Spleen (tissue), 11 donors: ENCODE data around the gene COL8A2. TPM values are rescaled to one million over a fixed set of nuclear protein-coding genes. Genes with fewer than 3 reads are reported as not detected.

Source experiments
- DNase-seq: peaks from one replicate; pipeline ENCODE4 v3.0.0-alpha.2; 2020
- H3K27ac ChIP-seq, 8 donors: fragments of 200-600 bp; sonication (generic) in 7 of 8; 1 replicate in 4 of 8; 2 replicates in 4 of 8; pipeline versions ENCODE4 v1.5.0 to v1.8.0; 2016 to 2021; ENCODE audit warnings: inconsistent platforms in 4 of 8, mild to moderate bottlenecking in 4 of 8, moderate library complexity in 1 of 8
- H3K27me3 ChIP-seq, 7 donors: fragments of 200-600 bp; sonication (generic) in 6 of 7; replicated peaks in 1 of 7; 1 replicate in 4 of 7; 2 replicates in 3 of 7; pipeline versions ENCODE4 v1.5.0 to v1.8.0; 2016 to 2021; ENCODE audit warnings: inconsistent platforms in 3 of 7, mild to moderate bottlenecking in 1 of 7
- H3K36me3 ChIP-seq, 6 donors: fragments of 200-600 bp; sonication (generic) in 5 of 6; 1 replicate in 4 of 6; 2 replicates in 2 of 6; pipeline versions ENCODE4 v1.5.0 to v1.8.0; 2016 to 2021; ENCODE audit warnings: inconsistent platforms in 2 of 6
- H3K4me1 ChIP-seq, 6 donors: fragments of 200-600 bp; sonication (generic) in 5 of 6; 1 replicate in 3 of 6; 2 replicates in 3 of 6; pipeline versions ENCODE4 v1.5.0 to v1.8.0; 2016 to 2021; ENCODE audit warnings: inconsistent platforms in 3 of 6
- H3K4me3 ChIP-seq, 8 donors: fragments of 200-600 bp; sonication (generic) in 7 of 8; 1 replicate in 4 of 8; 2 replicates in 4 of 8; pipeline versions ENCODE4 v1.5.0 to v1.8.0; 2016 to 2021; ENCODE audit warnings: inconsistent platforms in 4 of 8, mild to moderate bottlenecking in 4 of 8, moderate library complexity in 2 of 8
- H3K9me3 ChIP-seq, 8 donors: fragments of 200-600 bp; sonication (generic) in 7 of 8; 1 replicate in 4 of 8; 2 replicates in 4 of 8; pipeline versions ENCODE4 v1.5.0 to v1.8.0; 2016 to 2021; ENCODE audit warnings: inconsistent platforms in 4 of 8
- CTCF ChIP-seq, 11 experiments: fragments of 200-600 bp in 7 of 11; fragments of 450-650 bp in 4 of 11; sonication (generic) in 4 of 11; IDR thresholded peaks in 8 of 11; conservative IDR thresholded peaks in 3 of 11; 1 replicate in 7 of 11; 2 replicates in 4 of 11; pipeline versions ENCODE4 v1.4.0 to v1.8.0; 2016 to 2021; ENCODE audit warnings: antibody characterized with exemption in 11 of 11, inconsistent platforms in 4 of 11, mild to moderate bottlenecking in 1 of 11
- POLR2A ChIP-seq, 3 donors: fragments of 450-650 bp; IDR thresholded peaks; one replicate each; pipeline ENCODE4 v1.5.1; 2017; ENCODE audit warnings: antibody characterized with exemption in 3 of 3, mild to moderate bottlenecking in 1 of 3
- POLR2AphosphoS5 ChIP-seq, 3 donors: sonication (generic); formaldehyde crosslinking; IDR thresholded peaks; one replicate each; pipeline ENCODE4 v1.5.1; 2017; ENCODE audit warnings: antibody characterized with exemption in 3 of 3
- WGBS, 5 donors: extraction: QIAGEN DNeasy Blood & Tissue Kit in 3 of 5; methylation state at CpG; one replicate each; pipeline versions ENCODE4 v1.1.5 to v1.1.7; 2013 to 2018; 5-methylcytosine and 5-hydroxymethylcytosine counted together
- intact Hi-C: fragments of 100-400 bp; cut with DNase I; formaldehyde crosslinking; loops from one replicate; pipeline ENCODE4 v1.15.0; 2023; ENCODE audit warnings: low total_unique reads
- polyA plus RNA-seq, 3 donors: library from polyadenylated mRNA; stranded (reverse); fragments of 200-250 nt; gene quantifications; one replicate each; pipeline ENCODE4 v1.2.1, GENCODE V29; 2013
- total RNA-seq, 7 donors: library from RNA; depleted of rRNA in 3 of 7; stranded (reverse); fragments of >200 nt in 3 of 7; fragmentation: NEBNext Ultra II Directional in 4 of 7; extraction: Animal tissue kit (Norgen Biotek cat#: 25700) in 4 of 7; gene quantifications; one replicate each; pipeline versions ENCODE4 v1.1.0 to v1.2.1, GENCODE V29; 2016 to 2021
- donor health status: healthy with polysubstance abuse.
- donor health status: DM: no; HTN: no; CAD: no; lungs with moderate emphysema.
- donor health status: DM: no; HTN: no; CAD: no.
- donor health status: Bipolar disorder and iron deficiency.
- donor health status: healthy.
- donor health status: DM: no; HTN: no; CAD: no.
- donor health status: DM: yes; HTN: yes; CAD: no.

COL8A2 gene
- total and polyA plus RNA-seq, 10 donors = 2.1 to 32.0 (median 9.9) TPM

DNA sequence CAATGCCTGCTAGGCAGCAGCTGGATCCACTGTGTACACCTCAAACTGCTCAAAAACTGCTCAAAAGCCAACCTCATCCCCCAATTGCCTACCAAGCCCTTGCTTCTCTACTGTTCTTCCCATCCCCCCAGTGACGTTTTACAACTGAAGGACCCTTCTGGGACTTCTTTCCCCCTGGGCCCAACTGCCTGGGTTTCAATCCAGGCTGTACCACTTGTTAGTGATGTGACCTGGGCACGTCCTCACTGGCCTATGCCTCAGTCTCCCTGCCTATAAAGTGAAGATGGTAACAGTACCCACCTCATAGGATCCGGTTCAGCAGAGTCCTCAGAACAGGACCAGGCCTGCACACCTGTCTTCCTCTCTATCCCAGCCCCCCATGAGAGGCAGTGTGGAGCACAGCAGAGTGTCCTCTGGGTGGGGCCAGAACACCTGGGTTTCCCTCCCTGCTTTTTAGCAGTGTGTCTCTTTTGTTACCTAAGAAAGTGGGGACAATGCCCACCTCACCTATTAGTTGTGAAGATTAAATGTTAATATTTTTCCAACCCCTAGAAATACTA, 43.0 kb downstream of the COL8A2 start:
- intact Hi-C loops = no loop called here
- Histone ChIP-seq H3K4me3 (no peak overlapping the region), H3K4me1 (peaks cover 0 to 14% (median 11%) of the 10 kb centered on the region in 6 donors), H3K27ac (no peak overlapping the region), H3K27me3 (peaks cover 0 to 49% (median 17%) of the 10 kb centered on the region in 7 donors), H3K36me3 (no peaks in the 10 kb centered on the region), H3K9me3 (no peaks in the 10 kb centered on the region)
- TF ChIP-seq POLR2A (IDR thresholded peaks at IDR 0.05) = no peak
- no peak for TF ChIP-seq POLR2AphosphoS5 (IDR thresholded peaks at IDR 0.05)
- TF ChIP-seq CTCF (IDR thresholded peaks at IDR 0.05 in 8 of 11, conservative IDR thresholded peaks at IDR 0.05 in 3 of 11) = no peak
- peak; percentile 2 for DNase-seq
- 73 to 88% (median 76%) methylated on average over 3 of the region's 3 CpGs for WGBS, 5 donors

DNA sequence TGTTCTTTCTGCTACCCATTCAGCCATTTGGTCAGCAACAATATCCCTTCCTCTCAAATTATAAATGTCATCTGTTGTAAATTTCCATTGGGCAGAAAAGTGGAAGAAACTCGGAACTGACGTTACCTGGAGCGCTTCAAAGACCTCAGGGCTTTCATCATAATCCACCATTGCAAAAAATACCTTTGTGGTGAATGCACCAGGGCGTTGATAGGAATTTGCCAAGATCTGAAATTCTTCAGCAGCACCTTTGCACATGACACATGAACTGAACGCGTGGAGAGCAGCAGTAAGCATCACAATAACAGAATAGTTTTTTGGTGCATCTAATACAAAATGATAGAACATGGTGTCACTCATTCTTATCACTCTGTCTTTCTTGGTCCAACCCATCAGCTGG, 44.2 kb downstream of the COL8A2 start:
- Histone ChIP-seq H3K36me3 (no peaks in the 10 kb centered on the region), H3K4me3 (no peak overlapping the region), H3K4me1 (peaks cover 0 to 14% (median 11%) of the 10 kb centered on the region in 6 donors), H3K27me3 (peaks cover 0 to 38% (median 17%) of the 10 kb centered on the region in 7 donors), H3K27ac (no peak overlapping the region), H3K9me3 (no peaks in the 10 kb centered on the region)
- 73 to 90% (median 85%) methylated on average over 6 of the region's 6 CpGs for WGBS, 5 donors
- intact Hi-C loops = no loop called here
- no peak for TF ChIP-seq POLR2A (IDR thresholded peaks at IDR 0.05)
- TF ChIP-seq CTCF (IDR thresholded peaks at IDR 0.05 in 8 of 11, conservative IDR thresholded peaks at IDR 0.05 in 3 of 11) = no peak
- no peak for TF ChIP-seq POLR2AphosphoS5 (IDR thresholded peaks at IDR 0.05)
- DNase-seq = no peak

DNA sequence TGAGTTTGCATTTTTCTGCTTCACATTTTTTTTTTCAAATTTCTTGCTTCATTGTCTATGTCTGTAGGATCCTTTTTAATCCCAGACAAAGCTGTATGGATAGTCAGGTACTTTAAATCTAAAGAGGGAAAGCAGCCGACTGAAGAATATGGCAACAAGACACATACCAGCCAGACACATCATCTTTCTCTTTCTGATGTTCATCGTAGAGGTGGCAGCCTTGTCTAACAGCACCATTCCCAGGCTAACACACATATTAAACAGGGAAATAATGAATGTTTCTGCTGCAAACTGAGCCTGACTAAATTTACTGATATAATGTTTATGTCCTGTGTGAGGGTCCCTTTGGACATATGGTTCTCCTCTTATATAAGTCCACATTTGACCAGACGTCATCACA, 44.8 kb downstream of the COL8A2 start:
- DNase-seq = no peak
- H3K4me3 ChIP-seq = no peak overlapping the region
- H3K36me3 ChIP-seq = no peaks in the 10 kb centered on the region
- H3K9me3 ChIP-seq = no peaks in the 10 kb centered on the region
- 75 to 83% (median 80%) methylated on average over 3 of the region's 3 CpGs for WGBS, 5 donors
- TF ChIP-seq POLR2A (IDR thresholded peaks at IDR 0.05) (no peak), POLR2AphosphoS5 (IDR thresholded peaks at IDR 0.05) (no peak), CTCF (IDR thresholded peaks at IDR 0.05 in 8 of 11, conservative IDR thresholded peaks at IDR 0.05 in 3 of 11) (no peak)
- peaks cover 0 to 33% (median 17%) of the 10 kb centered on the region in 7 donors for H3K27me3 ChIP-seq
- intact Hi-C loops = no loop called here
- H3K4me1 ChIP-seq = peaks cover 0 to 14% (median 11%) of the 10 kb centered on the region in 6 donors
- no peak overlapping the region for H3K27ac ChIP-seq

DNA sequence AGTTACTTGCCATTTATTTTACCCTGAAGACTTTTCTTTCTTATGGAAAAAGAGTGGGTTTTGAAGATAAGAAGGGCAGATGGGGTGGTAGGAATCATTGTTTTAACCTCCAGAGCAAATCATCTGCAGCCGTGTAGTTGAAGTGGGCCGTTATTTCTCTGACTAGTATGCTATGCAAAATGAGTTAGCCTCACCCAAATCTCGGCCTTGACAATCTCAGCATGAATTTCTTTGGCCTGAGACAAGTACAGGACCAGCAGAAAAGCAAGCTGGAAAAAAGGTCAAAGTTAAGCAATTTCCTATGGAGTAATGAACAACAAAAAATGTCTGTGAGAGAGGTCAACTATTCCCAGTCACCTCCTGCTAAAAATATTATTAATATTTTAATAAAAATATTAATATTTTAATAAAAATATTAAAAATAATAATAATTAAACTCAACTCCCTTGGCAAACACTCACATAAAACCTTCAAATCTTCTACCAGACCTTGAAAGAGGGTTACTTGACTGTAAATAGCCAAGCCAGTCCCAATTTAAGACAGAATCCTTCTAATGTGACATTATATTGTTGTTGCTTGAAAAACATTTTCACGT, 47.9 kb downstream of the COL8A2 start:
- no peak for DNase-seq
- WGBS, 5 donors = 53 to 81% (median 72%) methylated on average over 4 of the region's 4 CpGs
- Histone ChIP-seq H3K27ac (no peak overlapping the region), H3K4me1 (peaks cover 0 to 3% (median 0%) of the 10 kb centered on the region in 6 donors), H3K36me3 (no peaks in the 10 kb centered on the region), H3K27me3 (peaks cover 0 to 2% (median 0%) of the 10 kb centered on the region in 7 donors), H3K9me3 (no peaks in the 10 kb centered on the region), H3K4me3 (no peak overlapping the region)
- TF ChIP-seq POLR2A (IDR thresholded peaks at IDR 0.05) (no peak), POLR2AphosphoS5 (IDR thresholded peaks at IDR 0.05) (no peak)
- intact Hi-C loops = no loop called here
